ENCODE results near the gene LRRFIP2.

- TF ChIP-seq CTCF (IDR thresholded peaks at IDR 0.05), result no peak
- TF ChIP-seq POLR2AphosphoS5 (IDR thresholded peaks at IDR 0.05), result peak; percentile 84
Measured at GRCh38 chr3:37173806-37174205, 576 bp downstream of the LRRFIP2 start.
